Liver (tissue), 9 donors: ENCODE results near the gene ITGA11. TPM values are rescaled to one million over a fixed set of nuclear protein-coding genes. Genes with fewer than 3 reads are reported as not detected.

ENCODE experiments used
- DNase-seq: peaks from one replicate; pipeline ENCODE4 v3.0.0-alpha.2; 2017; ENCODE audit warnings: low spot score
- H3K27ac ChIP-seq, 2 donors: one replicate each; pipeline ENCODE4 v1.7.0; 2013; ENCODE audit warnings: inconsistent platforms in 2 of 2, low read length in 2 of 2, control low read depth in 1 of 2, low read depth in 1 of 2, mild to moderate bottlenecking in 1 of 2
- H3K27me3 ChIP-seq, 4 donors: one replicate each; pipeline versions ENCODE4 v1.6.1 to v1.7.0; 2013; ENCODE audit warnings: low read length in 3 of 4, inconsistent platforms in 1 of 4, mild to moderate bottlenecking in 1 of 4, moderate library complexity in 1 of 4; ENCODE audit not compliant: control insufficient read depth in 4 of 4, insufficient read depth in 4 of 4
- H3K36me3 ChIP-seq, 4 donors: one replicate each; pipeline versions ENCODE4 v1.6.1 to v1.7.0; 2013; ENCODE audit warnings: low read length in 3 of 4, mild to moderate bottlenecking in 3 of 4, low read depth in 1 of 4, moderate library complexity in 1 of 4; ENCODE audit not compliant: control insufficient read depth in 4 of 4, insufficient read depth in 3 of 4
- H3K4me1 ChIP-seq, 4 donors: one replicate each; pipeline versions ENCODE4 v1.6.1 to v1.7.0; 2013; ENCODE audit warnings: low read length in 3 of 4, mild to moderate bottlenecking in 3 of 4, moderate library complexity in 1 of 4; ENCODE audit not compliant: control insufficient read depth in 4 of 4, insufficient read depth in 4 of 4
- H3K4me3 ChIP-seq, 3 donors: one replicate each; pipeline versions ENCODE4 v1.6.1 to v1.7.0; 2013; ENCODE audit warnings: low read length in 3 of 3, control low read depth in 1 of 3, low read depth in 1 of 3, mild to moderate bottlenecking in 1 of 3
- H3K9ac ChIP-seq, 2 donors: one replicate each; pipeline ENCODE4 v1.7.0; 2013; ENCODE audit warnings: low read length in 2 of 2, mild to moderate bottlenecking in 2 of 2, moderate library complexity in 2 of 2, control low read depth in 1 of 2, low read depth in 1 of 2
- H3K9me3 ChIP-seq, 4 donors: one replicate each; pipeline versions ENCODE4 v1.6.1 to v1.7.0; 2013; ENCODE audit warnings: low read length in 3 of 4; ENCODE audit not compliant: control insufficient read depth in 4 of 4
- EGR1 ChIP-seq, 2 donors: IDR thresholded peaks; 2 replicates each; pipeline ENCODE4 v1.6.1; 2016 to 2018; ENCODE audit warnings: antibody characterized with exemption in 2 of 2, low read depth in 2 of 2
- FOXA1 ChIP-seq: IDR thresholded peaks from 2 replicates; pipeline ENCODE4 v1.6.1; 2016; ENCODE audit warnings: antibody characterized with exemption
- FOXA2 ChIP-seq: IDR thresholded peaks from 2 replicates; pipeline ENCODE4 v1.6.1; 2016; ENCODE audit warnings: antibody characterized with exemption
- GABPA ChIP-seq, 2 donors: IDR thresholded peaks in 1 of 2; conservative IDR thresholded peaks in 1 of 2; 2 replicates each; pipeline ENCODE4 v1.6.1; 2016; ENCODE audit warnings: antibody characterized with exemption in 2 of 2, mild to moderate bottlenecking in 1 of 2, moderate library complexity in 1 of 2
- HNF4A ChIP-seq, 2 donors: conservative IDR thresholded peaks; 2 replicates each; pipeline ENCODE4 v1.6.1; 2016; ENCODE audit warnings: antibody characterized with exemption in 2 of 2, mild to moderate bottlenecking in 2 of 2
- HNF4G ChIP-seq: IDR thresholded peaks from 2 replicates; pipeline ENCODE4 v1.6.1; 2016; ENCODE audit warnings: antibody characterized with exemption
- JUND ChIP-seq, 2 donors: IDR thresholded peaks; 2 replicates each; pipeline ENCODE4 v1.6.1; 2016; ENCODE audit warnings: antibody characterized with exemption in 2 of 2
- NR2F2 ChIP-seq: IDR thresholded peaks from 2 replicates; pipeline ENCODE4 v1.6.1; 2016; ENCODE audit warnings: antibody characterized with exemption
- RAD21 ChIP-seq, 2 donors: IDR thresholded peaks; 2 replicates each; pipeline ENCODE4 v1.6.1; 2016; ENCODE audit warnings: antibody characterized with exemption in 2 of 2, mild to moderate bottlenecking in 2 of 2
- RXRA ChIP-seq, 2 donors: IDR thresholded peaks; 2 replicates each; pipeline ENCODE4 v1.6.1; 2017 to 2018; ENCODE audit warnings: antibody characterized with exemption in 2 of 2, mild to moderate bottlenecking in 1 of 2
- SP1 ChIP-seq: IDR thresholded peaks from 2 replicates; pipeline ENCODE4 v1.6.1; 2018; ENCODE audit warnings: antibody characterized with exemption, mild to moderate bottlenecking
- YY1 ChIP-seq: IDR thresholded peaks from 2 replicates; pipeline ENCODE4 v1.6.1; 2016; ENCODE audit warnings: antibody characterized with exemption, mild to moderate bottlenecking
- WGBS: extraction: QIAGEN DNeasy Blood & Tissue Kit; methylation state at CpG from one replicate; pipeline ENCODE4 v1.1.7; 2013; 5-methylcytosine and 5-hydroxymethylcytosine counted together
- polyA plus RNA-seq, 2 donors: library from polyadenylated mRNA; stranded (reverse) in 1 of 2; unstranded in 1 of 2; fragments of 200-250 nt in 1 of 2; fragments of >200 nt in 1 of 2; fragmentation: Nextera tagmentation in 1 of 2; extraction: Ambion mirVana in 1 of 2; gene quantifications; one replicate each; pipeline versions ENCODE4 v1.2.1 to v1.2.3, GENCODE V29; 2013 to 2015
- total RNA-seq, 2 donors: library from RNA; depleted of rRNA; stranded (reverse); fragments of >200 nt; gene quantifications; one replicate each; pipeline ENCODE4 v1.2.3, GENCODE V29; 2014
- TF ChIP-seq, protein P1 (sequence below): IDR thresholded peaks from 2 replicates; pipeline ENCODE4 v1.6.1; 2016; ENCODE audit warnings: antibody characterized with exemption
- TF ChIP-seq, protein P2 (sequence below): IDR thresholded peaks from 2 replicates; pipeline ENCODE4 v1.6.1; 2016; ENCODE audit warnings: antibody characterized with exemption
- TF ChIP-seq, protein P3 (sequence below): IDR thresholded peaks from 2 replicates; pipeline ENCODE4 v1.6.1; 2016; ENCODE audit warnings: antibody characterized with exemption
- TF ChIP-seq, protein P4 (sequence below): fragments of 150-350 bp; IDR thresholded peaks from 2 replicates; pipeline ENCODE4 v1.5.1; 2017; ENCODE audit warnings: improper control_type of control experiment, low read depth, low read length; ENCODE audit not compliant: missing input control
- TF ChIP-seq, protein P5 (sequence below): IDR thresholded peaks from 2 replicates; pipeline ENCODE4 v1.6.1; 2016; ENCODE audit warnings: antibody characterized with exemption, mild to moderate bottlenecking
- donor health status: healthy.
- donor health status: healthy.
- donor health status: healthy.
- donor health status: healthy.
- donor health status: healthy.

The ITGA11 gene
- total and polyA plus RNA-seq, 4 donors = 0.32 to 1.0 (median 0.67) TPM

DNA sequence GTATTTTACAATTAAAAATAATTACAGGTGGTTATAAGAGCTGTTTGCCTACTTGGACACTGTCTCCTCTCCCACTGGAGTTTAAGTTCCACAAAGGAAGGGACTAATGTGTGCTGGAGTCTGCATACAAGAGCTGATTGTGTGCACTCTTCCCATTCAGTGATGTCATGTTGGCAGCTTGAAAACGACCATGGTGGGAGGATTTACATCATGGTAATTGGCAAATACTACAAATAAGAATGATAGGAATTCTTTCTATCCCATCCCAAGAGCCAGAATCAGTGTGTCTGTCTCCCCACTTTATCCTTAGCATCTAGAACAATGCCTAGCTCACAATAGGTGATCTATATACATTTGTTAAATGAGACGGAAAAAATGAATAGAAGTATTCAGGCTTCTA, 14.1 kb downstream of the ITGA11 start:
- no peak overlapping the region for H3K4me3 ChIP-seq
- no peak for DNase-seq
- no peaks in the 10 kb centered on the region for H3K9me3 ChIP-seq
- no peak overlapping the region for H3K27ac ChIP-seq
- H3K36me3 ChIP-seq = no peaks in the 10 kb centered on the region
- 70% methylated on average over 2 of the region's 2 CpGs for WGBS
- H3K4me1 ChIP-seq = no peaks in the 10 kb centered on the region
- H3K9ac ChIP-seq = no peak overlapping the region
- no peaks in the 10 kb centered on the region for H3K27me3 ChIP-seq
- TF ChIP-seq FOXA1 (no peak), HNF4G (no peak), GABPA (IDR thresholded peaks at IDR 0.05 in 1 of 2, conservative IDR thresholded peaks at IDR 0.05 in 1 of 2) (no peak)
- TF ChIP-seq, protein P1, sequence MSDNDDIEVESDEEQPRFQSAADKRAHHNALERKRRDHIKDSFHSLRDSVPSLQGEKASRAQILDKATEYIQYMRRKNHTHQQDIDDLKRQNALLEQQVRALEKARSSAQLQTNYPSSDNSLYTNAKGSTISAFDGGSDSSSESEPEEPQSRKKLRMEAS = no peak

DNA sequence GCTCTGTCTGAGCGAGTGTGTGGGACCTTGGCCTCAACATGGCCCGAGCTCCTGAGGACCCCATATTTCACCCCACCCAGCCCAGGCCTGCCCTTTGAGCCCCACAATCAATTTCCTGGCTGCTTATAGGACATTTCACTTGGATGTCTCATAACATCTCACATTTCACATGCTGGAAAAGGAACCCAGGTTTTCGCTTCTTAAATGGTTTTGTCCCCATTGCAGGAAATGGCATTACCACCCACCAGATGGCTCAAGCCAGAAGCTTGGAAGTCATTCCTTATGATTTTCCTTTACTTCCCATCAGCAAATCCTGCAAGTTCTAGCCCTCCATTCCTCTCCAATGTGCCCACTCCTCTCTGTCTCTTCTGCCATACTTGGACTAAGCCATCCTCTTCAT, 14.9 kb downstream of the ITGA11 start:
- no peak overlapping the region for H3K9ac ChIP-seq
- TF ChIP-seq SP1 (no peak), EGR1 (IDR thresholded peaks at IDR 0.05; ENCODE audit: low read depth in 2 of 2) (no peak), FOXA1 (no peak), YY1 (no peak), NR2F2 (no peak), RXRA (IDR thresholded peaks at IDR 0.05) (no peak), HNF4A (conservative IDR thresholded peaks at IDR 0.05) (no peak), GABPA (IDR thresholded peaks at IDR 0.05 in 1 of 2, conservative IDR thresholded peaks at IDR 0.05 in 1 of 2) (no peak), FOXA2 (no peak)
- TF ChIP-seq, protein P2, sequence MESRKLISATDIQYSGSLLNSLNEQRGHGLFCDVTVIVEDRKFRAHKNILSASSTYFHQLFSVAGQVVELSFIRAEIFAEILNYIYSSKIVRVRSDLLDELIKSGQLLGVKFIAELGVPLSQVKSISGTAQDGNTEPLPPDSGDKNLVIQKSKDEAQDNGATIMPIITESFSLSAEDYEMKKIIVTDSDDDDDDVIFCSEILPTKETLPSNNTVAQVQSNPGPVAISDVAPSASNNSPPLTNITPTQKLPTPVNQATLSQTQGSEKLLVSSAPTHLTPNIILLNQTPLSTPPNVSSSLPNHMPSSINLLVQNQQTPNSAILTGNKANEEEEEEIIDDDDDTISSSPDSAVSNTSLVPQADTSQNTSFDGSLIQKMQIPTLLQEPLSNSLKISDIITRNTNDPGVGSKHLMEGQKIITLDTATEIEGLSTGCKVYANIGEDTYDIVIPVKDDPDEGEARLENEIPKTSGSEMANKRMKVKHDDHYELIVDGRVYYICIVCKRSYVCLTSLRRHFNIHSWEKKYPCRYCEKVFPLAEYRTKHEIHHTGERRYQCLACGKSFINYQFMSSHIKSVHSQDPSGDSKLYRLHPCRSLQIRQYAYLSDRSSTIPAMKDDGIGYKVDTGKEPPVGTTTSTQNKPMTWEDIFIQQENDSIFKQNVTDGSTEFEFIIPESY = no peak
- TF ChIP-seq, protein P3, sequence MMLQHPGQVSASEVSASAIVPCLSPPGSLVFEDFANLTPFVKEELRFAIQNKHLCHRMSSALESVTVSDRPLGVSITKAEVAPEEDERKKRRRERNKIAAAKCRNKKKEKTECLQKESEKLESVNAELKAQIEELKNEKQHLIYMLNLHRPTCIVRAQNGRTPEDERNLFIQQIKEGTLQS = no peak
- TF ChIP-seq, protein P1 = no peak
- TF ChIP-seq, protein P4, sequence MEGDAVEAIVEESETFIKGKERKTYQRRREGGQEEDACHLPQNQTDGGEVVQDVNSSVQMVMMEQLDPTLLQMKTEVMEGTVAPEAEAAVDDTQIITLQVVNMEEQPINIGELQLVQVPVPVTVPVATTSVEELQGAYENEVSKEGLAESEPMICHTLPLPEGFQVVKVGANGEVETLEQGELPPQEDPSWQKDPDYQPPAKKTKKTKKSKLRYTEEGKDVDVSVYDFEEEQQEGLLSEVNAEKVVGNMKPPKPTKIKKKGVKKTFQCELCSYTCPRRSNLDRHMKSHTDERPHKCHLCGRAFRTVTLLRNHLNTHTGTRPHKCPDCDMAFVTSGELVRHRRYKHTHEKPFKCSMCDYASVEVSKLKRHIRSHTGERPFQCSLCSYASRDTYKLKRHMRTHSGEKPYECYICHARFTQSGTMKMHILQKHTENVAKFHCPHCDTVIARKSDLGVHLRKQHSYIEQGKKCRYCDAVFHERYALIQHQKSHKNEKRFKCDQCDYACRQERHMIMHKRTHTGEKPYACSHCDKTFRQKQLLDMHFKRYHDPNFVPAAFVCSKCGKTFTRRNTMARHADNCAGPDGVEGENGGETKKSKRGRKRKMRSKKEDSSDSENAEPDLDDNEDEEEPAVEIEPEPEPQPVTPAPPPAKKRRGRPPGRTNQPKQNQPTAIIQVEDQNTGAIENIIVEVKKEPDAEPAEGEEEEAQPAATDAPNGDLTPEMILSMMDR = no peak
- H3K27ac ChIP-seq = no peak overlapping the region
- no peaks in the 10 kb centered on the region for H3K36me3 ChIP-seq
- H3K4me1 ChIP-seq = no peaks in the 10 kb centered on the region
- WGBS = 72% methylated on average over 3 of the region's 3 CpGs
- peak; percentile 12 for DNase-seq
- H3K27me3 ChIP-seq = no peaks in the 10 kb centered on the region
- no peaks in the 10 kb centered on the region for H3K9me3 ChIP-seq
- H3K4me3 ChIP-seq = no peak overlapping the region

DNA sequence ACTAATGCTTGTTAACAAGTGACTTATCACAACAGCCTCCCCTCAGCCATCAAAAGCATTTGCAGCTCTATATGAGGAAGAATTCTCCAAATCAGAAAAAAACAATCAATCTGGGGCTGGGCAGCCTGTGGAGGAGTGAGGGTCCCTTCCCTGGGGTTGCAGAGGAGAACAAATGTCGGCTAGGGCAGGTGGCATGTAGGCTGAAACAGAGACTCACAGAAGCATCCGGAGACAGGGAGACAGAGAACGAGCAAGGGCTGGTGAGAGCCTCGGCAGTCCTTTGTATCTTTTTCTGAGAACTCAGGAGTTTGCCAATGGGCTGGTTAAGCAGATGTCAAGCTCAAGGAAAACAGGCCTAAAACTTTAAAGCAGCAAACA, 15.8 kb downstream of the ITGA11 start:
- H3K4me3 ChIP-seq = no peak overlapping the region
- peak; percentile 10 for DNase-seq
- TF ChIP-seq RXRA (IDR thresholded peaks at IDR 0.05) (no peak), HNF4A (conservative IDR thresholded peaks at IDR 0.05) (no peak), FOXA2 (no peak), RAD21 (IDR thresholded peaks at IDR 0.05) (no peak), FOXA1 (no peak), JUND (IDR thresholded peaks at IDR 0.05) (no peak), EGR1 (IDR thresholded peaks at IDR 0.05; ENCODE audit: low read depth in 2 of 2) (no peak), YY1 (no peak), GABPA (IDR thresholded peaks at IDR 0.05 in 1 of 2, conservative IDR thresholded peaks at IDR 0.05 in 1 of 2) (no peak)
- TF ChIP-seq, protein P3 = no peak
- TF ChIP-seq, protein P1 = no peak
- TF ChIP-seq, protein P5, sequence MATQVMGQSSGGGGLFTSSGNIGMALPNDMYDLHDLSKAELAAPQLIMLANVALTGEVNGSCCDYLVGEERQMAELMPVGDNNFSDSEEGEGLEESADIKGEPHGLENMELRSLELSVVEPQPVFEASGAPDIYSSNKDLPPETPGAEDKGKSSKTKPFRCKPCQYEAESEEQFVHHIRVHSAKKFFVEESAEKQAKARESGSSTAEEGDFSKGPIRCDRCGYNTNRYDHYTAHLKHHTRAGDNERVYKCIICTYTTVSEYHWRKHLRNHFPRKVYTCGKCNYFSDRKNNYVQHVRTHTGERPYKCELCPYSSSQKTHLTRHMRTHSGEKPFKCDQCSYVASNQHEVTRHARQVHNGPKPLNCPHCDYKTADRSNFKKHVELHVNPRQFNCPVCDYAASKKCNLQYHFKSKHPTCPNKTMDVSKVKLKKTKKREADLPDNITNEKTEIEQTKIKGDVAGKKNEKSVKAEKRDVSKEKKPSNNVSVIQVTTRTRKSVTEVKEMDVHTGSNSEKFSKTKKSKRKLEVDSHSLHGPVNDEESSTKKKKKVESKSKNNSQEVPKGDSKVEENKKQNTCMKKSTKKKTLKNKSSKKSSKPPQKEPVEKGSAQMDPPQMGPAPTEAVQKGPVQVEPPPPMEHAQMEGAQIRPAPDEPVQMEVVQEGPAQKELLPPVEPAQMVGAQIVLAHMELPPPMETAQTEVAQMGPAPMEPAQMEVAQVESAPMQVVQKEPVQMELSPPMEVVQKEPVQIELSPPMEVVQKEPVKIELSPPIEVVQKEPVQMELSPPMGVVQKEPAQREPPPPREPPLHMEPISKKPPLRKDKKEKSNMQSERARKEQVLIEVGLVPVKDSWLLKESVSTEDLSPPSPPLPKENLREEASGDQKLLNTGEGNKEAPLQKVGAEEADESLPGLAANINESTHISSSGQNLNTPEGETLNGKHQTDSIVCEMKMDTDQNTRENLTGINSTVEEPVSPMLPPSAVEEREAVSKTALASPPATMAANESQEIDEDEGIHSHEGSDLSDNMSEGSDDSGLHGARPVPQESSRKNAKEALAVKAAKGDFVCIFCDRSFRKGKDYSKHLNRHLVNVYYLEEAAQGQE = no peak

More for the DNA sequence above, 15.8 kb downstream of the ITGA11 start:
- H3K9me3 ChIP-seq = no peaks in the 10 kb centered on the region
- no peaks in the 10 kb centered on the region for H3K4me1 ChIP-seq
- H3K27ac ChIP-seq = no peak overlapping the region
- H3K9ac ChIP-seq = no peak overlapping the region
- H3K36me3 ChIP-seq = no peaks in the 10 kb centered on the region
- no peaks in the 10 kb centered on the region for H3K27me3 ChIP-seq
- WGBS = 85% methylated on average over 4 of the region's 4 CpGs
